Mesodermal cell (in vitro differentiated cells): ENCODE results near the gene KLHL29.

ENCODE experiments used
- H3K27ac ChIP-seq: 2 replicates; pipeline ENCODE4 v1.7.0; 2013; ENCODE audit warnings: mild to moderate bottlenecking, low read depth, low read length, moderate library complexity; ENCODE audit not compliant: severe bottlenecking
- H3K36me3 ChIP-seq: 2 replicates; pipeline ENCODE4 v1.7.1; 2013; ENCODE audit warnings: mild to moderate bottlenecking, low read length, moderate library complexity; ENCODE audit not compliant: control insufficient read depth, insufficient read depth
- H3K4me1 ChIP-seq: one replicate; pipeline ENCODE4 v1.7.1; 2013; ENCODE audit warnings: mild to moderate bottlenecking, low read length; ENCODE audit not compliant: insufficient read depth, control insufficient read depth, poor library complexity, severe bottlenecking
- H3K4me3 ChIP-seq: 2 replicates; pipeline ENCODE4 v1.7.0; 2013; ENCODE audit warnings: low read length, control low read depth, mild to moderate bottlenecking; ENCODE audit not compliant: insufficient read depth, poor library complexity, severe bottlenecking; ENCODE audit errors: extremely low read depth
- H3K9me3 ChIP-seq: 2 replicates; pipeline ENCODE4 v1.7.1; 2013; ENCODE audit warnings: mild to moderate bottlenecking, low read length, moderate library complexity; ENCODE audit not compliant: control insufficient read depth
- WGBS, 2 experiments: methylation state at CpG; one replicate each; pipeline ENCODE4 v1.1.5; 2013; ENCODE audit warnings: missing lambda C conversion rate in 2 of 2; ENCODE audit not compliant: insufficient coverage in 2 of 2; 5-methylcytosine and 5-hydroxymethylcytosine counted together

KLHL29 gene

GRCh38 chr2:23420840-23421476 lies 36.0 kb downstream of the KLHL29 start:
- 79 to 94% methylated on average over 2 to 5 of the region's 9 CpGs for WGBS, 2 experiments
- Histone ChIP-seq H3K4me1 (peaks cover 38% of the 10 kb centered on the region), H3K36me3 (no peaks in the 10 kb centered on the region), H3K9me3 (no peaks in the 10 kb centered on the region), H3K4me3 (no peak overlapping the region), H3K27ac (no peak overlapping the region)

- WGBS, 2 experiments, result 71 to 82% methylated on average over 10 to 11 of the region's 11 CpGs
- Histone ChIP-seq H3K4me1 (peaks cover 43% of the 10 kb centered on the region), H3K27ac (peak overlapping the region; percentile 73), H3K4me3 (no peak overlapping the region), H3K9me3 (no peaks in the 10 kb centered on the region), H3K36me3 (no peaks in the 10 kb centered on the region)
These were observed 37.4 kb downstream of the KLHL29 start for GRCh38 chr2:23422089-23423061.

GRCh38 chr2:23423062-23423872 lies 38.3 kb downstream of the KLHL29 start:
- Histone ChIP-seq H3K27ac (peak overlapping the region; percentile 73), H3K4me3 (no peak overlapping the region), H3K36me3 (no peaks in the 10 kb centered on the region), H3K9me3 (no peaks in the 10 kb centered on the region), H3K4me1 (peaks cover 38% of the 10 kb centered on the region)
- WGBS, 2 experiments, result 66 to 67% methylated on average over 29 to 31 of the region's 31 CpGs

GRCh38 chr2:23423873-23424680 lies 39.1 kb downstream of the KLHL29 start:
- Histone ChIP-seq H3K4me3 (no peak overlapping the region), H3K27ac (no peak overlapping the region), H3K9me3 (no peaks in the 10 kb centered on the region), H3K36me3 (no peaks in the 10 kb centered on the region), H3K4me1 (peaks cover 30% of the 10 kb centered on the region)
- WGBS, 2 experiments, result 87 to 90% methylated on average over 5 to 11 of the region's 16 CpGs

- H3K4me1 ChIP-seq, result peaks cover 31% of the 10 kb centered on the region
These were observed 40.4 kb downstream of the KLHL29 start for GRCh38 chr2:23425338-23425871.

GRCh38 chr2:23425885-23426262 lies 40.9 kb downstream of the KLHL29 start:
- no peaks in the 10 kb centered on the region for H3K36me3 ChIP-seq
- 90 to 100% methylated on average over 1 to 3 of the region's 3 CpGs for WGBS, 2 experiments
- H3K4me3 ChIP-seq, result no peak overlapping the region
- peaks cover 33% of the 10 kb centered on the region for H3K4me1 ChIP-seq
- H3K9me3 ChIP-seq, result no peaks in the 10 kb centered on the region
- no peak overlapping the region for H3K27ac ChIP-seq

More at GRCh38 chr2:23425338-23425871, 40.4 kb downstream of the KLHL29 start:
- 61 to 86% methylated on average over 7 to 8 of the region's 9 CpGs for WGBS, 2 experiments
- Histone ChIP-seq H3K36me3 (no peaks in the 10 kb centered on the region), H3K27ac (no peak overlapping the region), H3K9me3 (no peaks in the 10 kb centered on the region), H3K4me3 (no peak overlapping the region)

GRCh38 chr2:23426263-23426905 lies 41.4 kb downstream of the KLHL29 start:
- Histone ChIP-seq H3K9me3 (no peaks in the 10 kb centered on the region), H3K4me1 (peaks cover 33% of the 10 kb centered on the region), H3K36me3 (no peaks in the 10 kb centered on the region), H3K4me3 (no peak overlapping the region), H3K27ac (no peak overlapping the region)
- WGBS, 2 experiments, result 90 to 91% methylated on average over 11 of the region's 12 CpGs

GRCh38 chr2:23427350-23427749 lies 42.4 kb downstream of the KLHL29 start:
- no peaks in the 10 kb centered on the region for H3K36me3 ChIP-seq
- 91 to 94% methylated on average over 8 of the region's 8 CpGs for WGBS, 2 experiments
- no peak overlapping the region for H3K27ac ChIP-seq

GRCh38 chr2:23427976-23428375 lies 43.0 kb downstream of the KLHL29 start:
- H3K4me3 ChIP-seq, result no peak overlapping the region

More at GRCh38 chr2:23427350-23427749, 42.4 kb downstream of the KLHL29 start:
- H3K4me3 ChIP-seq, result no peak overlapping the region
- peaks cover 33% of the 10 kb centered on the region for H3K4me1 ChIP-seq
- H3K9me3 ChIP-seq, result no peaks in the 10 kb centered on the region

More at GRCh38 chr2:23427976-23428375, 43.0 kb downstream of the KLHL29 start:
- no peak overlapping the region for H3K27ac ChIP-seq
- H3K4me1 ChIP-seq, result peaks cover 28% of the 10 kb centered on the region
- 84 to 87% methylated on average over 9 to 12 of the region's 12 CpGs for WGBS, 2 experiments
- no peaks in the 10 kb centered on the region for H3K9me3 ChIP-seq
- H3K36me3 ChIP-seq, result no peaks in the 10 kb centered on the region
